Vagina (tissue), 2 donors: ENCODE results near the gene BEST1. TPM values are rescaled to one million over a fixed set of nuclear protein-coding genes. Genes with fewer than 3 reads are reported as not detected.
A peak's percentile ranks its signal among the peaks of the same experiment; 100 is the strongest.

ENCODE experiments used
- DNase-seq, 2 donors: peaks; one replicate each; pipeline ENCODE4 v3.0.0-alpha.2; 2017; ENCODE audit errors: extremely low spot score in 2 of 2
- H3K27ac ChIP-seq: fragments of 200-600 bp; sonication (generic); one replicate; pipeline ENCODE4 v1.5.1; 2019
- H3K27me3 ChIP-seq: fragments of 200-600 bp; sonication (generic); one replicate; pipeline ENCODE4 v1.5.1; 2019
- H3K36me3 ChIP-seq, 2 donors: fragments of 200-600 bp; sonication (generic); one replicate each; pipeline ENCODE4 v1.5.1; 2017 to 2019
- H3K4me1 ChIP-seq: fragments of 200-600 bp; sonication (generic); one replicate; pipeline ENCODE4 v1.5.1; 2019
- H3K4me3 ChIP-seq, 2 donors: fragments of 200-600 bp; sonication (generic); 1 replicate in 1 of 2; 2 replicates in 1 of 2; pipeline ENCODE4 v1.5.1; 2016 to 2019
- H3K9me3 ChIP-seq: fragments of 200-600 bp; sonication (generic); one replicate; pipeline ENCODE4 v1.5.1; 2019
- CTCF ChIP-seq, 3 experiments: fragments of 450-650 bp in 2 of 3; fragments of 200-600 bp in 1 of 3; sonication (generic) in 1 of 3; IDR thresholded peaks; one replicate each; pipeline ENCODE4 v1.5.1; 2017 to 2019; ENCODE audit warnings: antibody characterized with exemption in 3 of 3, mild to moderate bottlenecking in 2 of 3, moderate library complexity in 2 of 3
- POLR2A ChIP-seq, 2 donors: fragments of 450-650 bp; IDR thresholded peaks; one replicate each; pipeline ENCODE4 v1.6.1; 2017; ENCODE audit warnings: antibody characterized with exemption in 2 of 2, mild to moderate bottlenecking in 2 of 2, moderate library complexity in 2 of 2
- POLR2AphosphoS5 ChIP-seq, 2 donors: sonication (generic); formaldehyde crosslinking; IDR thresholded peaks; one replicate each; pipeline ENCODE4 v1.9.0; 2017; ENCODE audit warnings: antibody characterized with exemption in 2 of 2, mild to moderate bottlenecking in 2 of 2, low read depth in 1 of 2; ENCODE audit not compliant: insufficient read depth in 1 of 2
- intact Hi-C: fragments of 100-400 bp; cut with DNase I; formaldehyde crosslinking; loops from one replicate; pipeline ENCODE4 v1.15.1; 2023
- total RNA-seq: library from RNA; depleted of rRNA; stranded (reverse); fragments of >200 nt; gene quantifications from one replicate; pipeline ENCODE4 v1.2.3, GENCODE V29; 2016

BEST1 gene
- total RNA-seq, 1 donor from 2014 or later = 4.4 TPM

DNA sequence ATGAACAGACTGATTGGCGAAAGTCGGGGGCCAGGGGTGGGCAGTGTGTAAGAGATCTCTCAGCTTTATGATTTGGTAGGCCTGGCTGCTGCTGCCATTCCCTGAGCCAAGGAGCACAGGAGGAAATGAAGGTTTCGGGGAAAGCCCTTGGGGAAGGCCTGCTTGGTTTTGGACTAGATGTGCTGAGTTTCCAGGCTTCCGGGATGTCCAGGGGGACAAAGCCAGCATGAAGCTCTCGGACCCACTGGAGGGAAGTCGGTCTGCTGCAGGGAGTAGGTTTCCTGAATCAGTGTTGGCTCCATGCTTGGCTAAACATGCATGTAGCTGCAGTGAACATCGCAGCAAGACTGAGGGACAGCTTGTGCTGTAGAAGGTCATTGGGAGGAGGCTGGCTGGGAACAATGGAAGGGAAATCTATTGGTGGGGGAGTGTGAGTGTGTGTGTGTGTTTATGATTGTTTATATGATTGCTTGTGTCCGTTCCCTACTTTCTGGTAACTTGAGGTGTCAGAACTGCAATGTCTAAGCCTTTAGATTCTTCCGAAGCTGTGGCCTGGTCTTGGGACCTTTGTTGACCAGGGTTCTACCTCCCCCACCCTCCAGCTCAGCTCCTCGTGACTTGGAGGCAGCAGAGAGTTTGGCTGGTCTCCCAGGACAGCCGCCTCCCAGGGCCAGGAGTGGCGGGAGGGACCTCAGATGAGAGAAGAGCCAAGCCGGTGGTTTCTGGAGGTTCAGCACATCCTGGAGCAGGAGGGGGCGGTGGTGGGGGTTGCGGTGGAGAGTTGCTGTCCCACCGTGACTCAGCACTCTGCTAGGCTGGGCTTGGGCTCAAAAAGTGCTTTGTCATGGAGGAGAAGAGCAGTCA is 21.3 kb downstream of the BEST1 start:
- TF ChIP-seq CTCF (IDR thresholded peaks at IDR 0.05) (no peak), POLR2A (IDR thresholded peaks at IDR 0.05) (peak in 1 of 2 donors; percentile 13), POLR2AphosphoS5 (IDR thresholded peaks at IDR 0.05; ENCODE audit: insufficient read depth in 1 of 2, low read depth in 1 of 2) (peak; percentile 90 to 93)
- Histone ChIP-seq H3K9me3 (no peaks in the 10 kb centered on the region), H3K4me1 (peaks cover 58% of the 10 kb centered on the region), H3K36me3 (no peaks in the 10 kb centered on the region), H3K4me3 (peak overlapping the region; percentile 19 to 29), H3K27me3 (no peaks in the 10 kb centered on the region), H3K27ac (peak overlapping the region; percentile 99)
- peak in 1 of 2 donors; percentile 100 for DNase-seq
- intact Hi-C loops = loop anchor here (5.0 to 10.0 kb wide), 2 partner anchors 113 to 154 kb away; partner anchors contain the start of gene FADS1

- intact Hi-C loops = loop anchor here (5.0 to 10.0 kb wide), 2 partner anchors 113 to 155 kb away; partner anchors contain the start of gene FADS1
- H3K36me3 ChIP-seq = no peaks in the 10 kb centered on the region
- no peak for DNase-seq
- H3K27me3 ChIP-seq = no peaks in the 10 kb centered on the region
- H3K4me3 ChIP-seq = peak overlapping the region; percentile 19 to 29
- TF ChIP-seq POLR2A (IDR thresholded peaks at IDR 0.05) (no peak), POLR2AphosphoS5 (IDR thresholded peaks at IDR 0.05; ENCODE audit: insufficient read depth in 1 of 2, low read depth in 1 of 2) (no peak), CTCF (IDR thresholded peaks at IDR 0.05) (no peak)
- no peaks in the 10 kb centered on the region for H3K9me3 ChIP-seq
- peaks cover 58% of the 10 kb centered on the region for H3K4me1 ChIP-seq
- peak overlapping the region; percentile 99 for H3K27ac ChIP-seq
Measured at GRCh38 chr11:61972112-61972671, 22.0 kb downstream of the BEST1 start.

GRCh38 chr11:61972672-61973475 is 22.7 kb downstream of the BEST1 start:
- Histone ChIP-seq H3K36me3 (no peaks in the 10 kb centered on the region), H3K9me3 (no peaks in the 10 kb centered on the region), H3K27ac (peak overlapping the region; percentile 99), H3K4me3 (peak overlapping the region; percentile 19 to 29), H3K27me3 (no peaks in the 10 kb centered on the region), H3K4me1 (peaks cover 58% of the 10 kb centered on the region)
- intact Hi-C loops = loop anchor here (5.0 to 10.0 kb wide), 2 partner anchors 112 to 156 kb away; partner anchors contain the start of gene FADS1
- TF ChIP-seq POLR2AphosphoS5 (IDR thresholded peaks at IDR 0.05; ENCODE audit: insufficient read depth in 1 of 2, low read depth in 1 of 2) = peak; percentile 5 to 89
- no peak for TF ChIP-seq POLR2A (IDR thresholded peaks at IDR 0.05)
- TF ChIP-seq CTCF (IDR thresholded peaks at IDR 0.05) = no peak
- DNase-seq = no peak

GRCh38 chr11:61973476-61974162 is 23.5 kb downstream of the BEST1 start:
- H3K4me1 ChIP-seq = peaks cover 54% of the 10 kb centered on the region
- no peak overlapping the region for H3K4me3 ChIP-seq
- no peaks in the 10 kb centered on the region for H3K9me3 ChIP-seq
- DNase-seq = no peak
- TF ChIP-seq POLR2AphosphoS5 (IDR thresholded peaks at IDR 0.05; ENCODE audit: insufficient read depth in 1 of 2, low read depth in 1 of 2) = no peak
- no peak for TF ChIP-seq CTCF (IDR thresholded peaks at IDR 0.05)
- TF ChIP-seq POLR2A (IDR thresholded peaks at IDR 0.05) = no peak
- intact Hi-C loops = loop anchor here (5.0 to 10.0 kb wide), 2 partner anchors 111 to 156 kb away; partner anchors contain the start of gene FADS1
- H3K27me3 ChIP-seq = no peaks in the 10 kb centered on the region
- no peaks in the 10 kb centered on the region for H3K36me3 ChIP-seq
- peak overlapping the region; percentile 99 for H3K27ac ChIP-seq
